CD8-positive, alpha-beta memory T cell (primary cell): ENCODE data around the gene AHCYL2. TPM values are rescaled to one million over a fixed set of nuclear protein-coding genes. Genes with fewer than 3 reads are reported as not detected.

Source experiments
- CTCF ChIA-PET: fragments of 350-600 bp; sonication (Branson Sonifier 250); formaldehyde crosslinking; loops from one replicate; lab custom pipeline; 2021; ENCODE audit warnings: antibody characterized with exemption; lab: Charles Lee
- POLR2A ChIA-PET: fragments of 350-600 bp; sonication (Branson Sonifier 250); formaldehyde crosslinking; loops from one replicate; lab custom pipeline; 2021; ENCODE audit warnings: antibody characterized with exemption; lab: Charles Lee
- DNase-seq, 5 donors: peaks; one replicate each; pipeline versions ENCODE4 v3.0.0 to v3.0.0-alpha.2; 2020 to 2022; ENCODE audit warnings: mixed read lengths in 1 of 5
- H3K27ac ChIP-seq: one replicate; pipeline ENCODE4 v1.7.0; 2013; ENCODE audit warnings: low read depth, mild to moderate bottlenecking, low read length, moderate library complexity
- H3K27me3 ChIP-seq: 2 replicates; pipeline ENCODE4 v1.7.0; 2013; ENCODE audit warnings: low read length, mild to moderate bottlenecking; ENCODE audit not compliant: insufficient read depth, poor library complexity, severe bottlenecking
- H3K36me3 ChIP-seq: 2 replicates; pipeline ENCODE4 v1.7.0; 2013; ENCODE audit warnings: mild to moderate bottlenecking, low read length, moderate library complexity; ENCODE audit not compliant: insufficient read depth
- H3K4me1 ChIP-seq: 2 replicates; pipeline ENCODE4 v1.7.0; 2013; ENCODE audit warnings: mild to moderate bottlenecking, low read length, moderate library complexity; ENCODE audit not compliant: insufficient read depth
- H3K4me3 ChIP-seq: 2 replicates; pipeline ENCODE4 v1.7.0; 2013; ENCODE audit warnings: mild to moderate bottlenecking, low read length
- H3K9me3 ChIP-seq: 2 replicates; pipeline ENCODE4 v1.7.0; 2013; ENCODE audit warnings: mild to moderate bottlenecking, low read length
- H3K27ac Mint-ChIP-seq, 8 donors: one replicate each; pipeline ENCODE4 v1.8.0; 2020 to 2021; ENCODE audit warnings: mixed read lengths in 8 of 8, mild to moderate bottlenecking in 6 of 8, inconsistent platforms in 3 of 8, moderate library complexity in 3 of 8
- H3K27me3 Mint-ChIP-seq, 2 donors: one replicate each; pipeline ENCODE4 v1.8.0; 2020 to 2021; ENCODE audit warnings: mixed read lengths in 2 of 2, mild to moderate bottlenecking in 1 of 2, moderate library complexity in 1 of 2
- H3K36me3 Mint-ChIP-seq, 3 donors: one replicate each; pipeline ENCODE4 v1.8.0; 2020 to 2021; ENCODE audit warnings: mixed read lengths in 3 of 3, inconsistent platforms in 1 of 3, mild to moderate bottlenecking in 1 of 3
- H3K4me1 Mint-ChIP-seq, 3 donors: one replicate each; pipeline ENCODE4 v1.8.0; 2020 to 2021; ENCODE audit warnings: mixed read lengths in 3 of 3, inconsistent platforms in 1 of 3, mild to moderate bottlenecking in 1 of 3
- H3K4me3 Mint-ChIP-seq, 7 donors: one replicate each; pipeline ENCODE4 v1.8.0; 2020 to 2021; ENCODE audit warnings: mixed read lengths in 7 of 7, mild to moderate bottlenecking in 6 of 7, moderate library complexity in 4 of 7, inconsistent platforms in 2 of 7
- H3K9me3 Mint-ChIP-seq, 5 donors: one replicate each; pipeline ENCODE4 v1.8.0; 2020 to 2022; ENCODE audit warnings: mixed read lengths in 5 of 5, mild to moderate bottlenecking in 3 of 5, moderate library complexity in 2 of 5, inconsistent platforms in 1 of 5
- polyA plus RNA-seq: library from polyadenylated mRNA; unstranded; fragments of 300-500 nt; fragmentation: Illumina TruSeq; gene quantifications from one replicate; pipeline ENCODE4 v1.2.3, GENCODE V29; 2021
- total RNA-seq, 2 experiments: library from RNA; stranded (reverse); gene quantifications; one replicate each; pipeline ENCODE4 v1.2.3, GENCODE V29; 2021

AHCYL2 gene
- total and polyA plus RNA-seq, 3 experiments from 2014 or later, result 8.1 to 8.4 (median 8.2) TPM

DNA sequence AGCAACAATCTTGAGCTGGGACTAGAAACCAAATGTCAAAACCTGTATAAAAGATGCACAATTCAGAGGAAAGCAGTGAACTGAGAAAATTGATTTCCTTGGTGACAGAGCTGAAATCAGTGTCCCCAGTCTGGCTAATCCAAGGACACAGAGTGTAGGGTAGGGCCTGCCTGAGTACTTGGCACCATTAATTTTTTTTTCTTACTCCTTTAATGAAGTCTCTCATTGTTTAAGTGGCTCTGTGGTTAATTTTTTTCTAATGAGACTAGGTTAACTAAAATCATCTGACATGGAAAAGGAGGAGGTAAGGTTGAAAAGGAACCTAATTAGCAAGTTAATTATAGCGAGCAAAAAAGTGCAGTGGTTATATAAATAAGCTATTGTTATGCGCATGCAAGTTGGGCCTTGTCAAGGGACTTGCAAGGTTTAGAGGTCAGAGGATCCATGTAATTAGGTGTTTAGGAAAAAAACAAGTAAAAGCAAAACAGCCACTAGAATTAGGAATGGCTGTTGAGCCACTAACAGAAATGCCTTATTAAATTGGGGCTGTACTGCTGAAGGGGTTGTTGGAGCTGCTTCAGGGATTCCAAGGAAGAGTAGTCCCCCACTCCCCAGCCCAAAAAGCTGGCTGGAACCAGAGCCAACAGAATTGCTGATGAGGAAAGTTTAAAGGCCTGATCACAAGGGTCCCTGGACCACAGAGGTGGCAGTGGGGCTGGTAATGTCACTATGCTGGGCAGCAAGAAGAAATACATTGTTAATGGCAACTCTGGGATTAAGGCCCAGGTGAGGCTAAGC lies 150.5 kb downstream of the AHCYL2 start:
- Histone ChIP-seq H3K9me3 (no peaks in the 10 kb centered on the region), H3K27me3 (no peaks in the 10 kb centered on the region), H3K36me3 (no peaks in the 10 kb centered on the region), H3K4me1 (no peaks in the 10 kb centered on the region), H3K27ac (no peak overlapping the region), H3K4me3 (no peak overlapping the region)
- Mint-ChIP-seq H3K9me3 (no peaks in the 10 kb centered on the region), H3K27me3 (no peaks in the 10 kb centered on the region), H3K27ac (peak overlapping the region in 2 of 8 donors; percentile 57), H3K4me3 (no peak overlapping the region), H3K4me1 (peaks cover 7 to 13% (median 13%) of the 10 kb centered on the region in 3 donors), H3K36me3 (peaks cover 0 to 9% (median 1%) of the 10 kb centered on the region in 3 donors)
- no peak for DNase-seq
- ChIA-PET CTCF (interaction anchor here (1.0 to 7.4 kb wide), 8 partner anchors 7 to 231 kb away, joined by 3 to 59 read pairs (median 3); no protein-coding TSS in a partner anchor), POLR2A (no interaction called here)

DNA sequence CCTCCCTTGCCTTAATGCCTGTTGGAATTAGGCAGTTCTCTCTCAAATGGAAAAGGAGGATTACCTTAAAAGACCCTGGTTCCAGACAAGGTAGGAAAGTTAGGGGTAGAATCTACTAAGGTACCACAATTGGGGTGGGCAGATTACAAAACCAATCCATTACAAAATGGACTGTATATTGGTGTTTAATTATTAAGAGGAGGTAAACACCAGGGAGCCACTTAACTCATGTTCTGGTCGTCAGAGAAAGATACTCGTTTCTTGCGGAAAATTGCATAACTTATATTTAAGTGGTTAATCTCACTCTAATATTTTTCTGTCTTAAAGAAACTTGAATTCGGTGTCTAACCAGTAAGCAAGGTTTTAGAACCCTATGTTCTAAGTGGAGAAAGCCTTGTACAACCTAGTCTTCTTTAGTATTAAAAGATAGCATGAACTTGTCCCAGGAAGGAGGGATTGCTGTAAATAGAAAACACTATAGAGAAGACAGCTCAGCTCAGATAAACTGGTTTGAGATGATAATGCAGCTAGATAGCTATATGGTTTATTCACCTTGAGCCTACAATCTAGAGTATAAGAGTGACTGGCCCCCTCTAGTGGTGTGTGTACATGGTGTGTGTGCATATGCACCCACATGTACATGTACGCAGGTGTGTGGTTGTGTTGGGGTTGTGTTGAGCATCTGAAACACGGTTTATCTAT lies 151.4 kb downstream of the AHCYL2 start:
- H3K27ac Mint-ChIP-seq, result no peak overlapping the region

DNA sequence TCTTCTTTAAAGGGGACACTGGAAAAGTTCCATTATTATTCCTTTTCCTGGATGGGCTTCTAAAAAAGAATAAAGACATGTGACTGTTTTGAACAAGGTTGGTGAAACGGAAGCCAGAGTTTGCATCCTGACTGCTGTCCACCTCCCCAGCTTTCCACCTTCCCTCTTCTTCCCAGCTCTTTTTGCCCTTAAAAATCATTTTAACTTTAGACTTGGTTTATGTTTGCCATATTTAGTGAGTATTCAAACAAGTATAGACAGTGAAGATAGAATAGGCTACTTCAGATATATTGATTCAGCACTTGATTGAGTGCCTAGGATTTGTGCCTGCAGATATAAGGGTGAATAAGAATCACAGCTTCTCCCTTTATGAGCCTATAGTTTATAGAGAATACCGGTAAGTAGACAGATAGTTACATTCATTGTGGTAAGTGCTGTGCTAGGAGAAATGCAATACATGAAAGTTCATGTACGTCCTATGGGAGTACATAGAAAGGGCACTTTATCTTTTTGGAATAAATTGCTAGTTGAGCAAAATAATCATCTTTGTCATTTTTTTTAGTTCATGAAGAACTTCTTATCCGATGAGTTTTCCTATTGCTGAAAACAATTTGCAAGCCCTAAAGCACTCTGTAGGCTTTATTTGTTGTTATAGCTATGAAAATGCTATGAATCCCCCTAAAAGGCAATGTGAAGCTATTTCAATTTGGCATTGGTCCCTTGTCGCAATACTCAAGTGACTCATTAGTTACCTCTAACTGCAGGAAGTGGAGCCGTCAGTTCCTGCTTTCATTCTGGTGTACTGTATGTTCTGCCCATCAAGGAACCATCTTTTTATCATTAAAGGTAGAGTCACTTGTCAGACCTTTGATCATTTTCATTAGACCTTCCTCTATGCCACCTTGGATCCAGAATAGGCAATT lies 152.2 kb downstream of the AHCYL2 start:
- no peak for DNase-seq
- ChIA-PET POLR2A (no interaction called here), CTCF (interaction anchor here (1.1 to 7.4 kb wide), 7 partner anchors 9 to 159 kb away, joined by 3 to 59 read pairs (median 6); partner anchors contain the start of gene STRIP2)
- H3K9me3 ChIP-seq, result no peaks in the 10 kb centered on the region
- H3K27ac ChIP-seq, result no peak overlapping the region
- H3K36me3 Mint-ChIP-seq, result peaks cover 0 to 14% (median 5%) of the 10 kb centered on the region in 3 donors
- H3K9me3 Mint-ChIP-seq, result no peaks in the 10 kb centered on the region
- peaks cover 9 to 21% (median 13%) of the 10 kb centered on the region in 3 donors for H3K4me1 Mint-ChIP-seq
- H3K27me3 Mint-ChIP-seq, result no peaks in the 10 kb centered on the region
- no peak overlapping the region for H3K4me3 ChIP-seq
- H3K27ac Mint-ChIP-seq, result no peak overlapping the region
- H3K4me1 ChIP-seq, result no peaks in the 10 kb centered on the region
- H3K27me3 ChIP-seq, result no peaks in the 10 kb centered on the region
- no peak overlapping the region for H3K4me3 Mint-ChIP-seq
- H3K36me3 ChIP-seq, result no peaks in the 10 kb centered on the region

More for the DNA sequence above, 151.4 kb downstream of the AHCYL2 start:
- Histone ChIP-seq H3K4me3 (no peak overlapping the region), H3K9me3 (no peaks in the 10 kb centered on the region), H3K36me3 (no peaks in the 10 kb centered on the region), H3K27me3 (no peaks in the 10 kb centered on the region), H3K27ac (no peak overlapping the region), H3K4me1 (no peaks in the 10 kb centered on the region)
- ChIA-PET POLR2A (no interaction called here), CTCF (interaction anchor here (0.6 to 7.4 kb wide), 13 partner anchors 8 to 447 kb away, joined by 3 to 59 read pairs (median 3); partner anchors contain the start of gene STRIP2)
- peaks cover 7 to 13% (median 13%) of the 10 kb centered on the region in 3 donors for H3K4me1 Mint-ChIP-seq
- peak in 4 of 5 donors; percentile 9 to 56 (median 16) for DNase-seq
- peaks cover 0 to 12% (median 3%) of the 10 kb centered on the region in 3 donors for H3K36me3 Mint-ChIP-seq
- no peak overlapping the region for H3K4me3 Mint-ChIP-seq
- no peaks in the 10 kb centered on the region for H3K27me3 Mint-ChIP-seq
- H3K9me3 Mint-ChIP-seq, result no peaks in the 10 kb centered on the region

DNA sequence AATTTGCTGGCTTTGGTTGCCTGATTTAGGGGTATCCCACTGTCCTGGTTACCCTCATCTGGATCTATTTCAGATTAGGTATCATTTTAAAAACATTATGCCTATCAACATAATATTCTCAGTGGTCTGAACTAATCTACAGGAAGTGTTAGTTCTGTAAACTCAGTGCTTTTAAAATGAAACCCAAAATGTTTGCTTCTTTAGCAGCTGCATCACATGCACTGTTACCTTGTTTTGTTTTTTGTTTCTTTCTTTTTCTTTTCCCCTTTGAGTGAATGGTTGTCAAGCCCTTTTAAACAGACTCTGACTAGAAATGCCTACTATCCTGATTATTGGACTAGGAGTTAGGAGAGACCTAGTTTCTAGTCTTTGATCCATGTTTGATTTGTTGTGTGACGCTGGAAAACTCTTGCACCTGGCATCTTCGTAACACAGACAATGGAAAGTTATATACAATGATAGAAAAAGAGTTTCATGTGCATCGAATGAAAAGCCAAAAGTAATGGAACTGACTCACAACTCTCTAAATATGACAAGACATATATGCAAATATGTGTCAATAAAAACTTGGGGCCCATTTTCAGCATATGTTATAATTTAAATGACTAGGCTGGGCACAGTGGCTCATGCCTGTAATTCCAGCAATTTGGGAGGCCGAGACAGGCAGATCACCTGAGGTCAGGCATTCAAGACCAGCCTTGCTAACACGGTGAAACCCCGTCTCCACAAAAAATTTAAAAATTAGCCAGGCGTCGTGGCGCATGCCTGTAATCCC lies 157.1 kb downstream of the AHCYL2 start:
- no peak overlapping the region for H3K4me3 Mint-ChIP-seq

DNA sequence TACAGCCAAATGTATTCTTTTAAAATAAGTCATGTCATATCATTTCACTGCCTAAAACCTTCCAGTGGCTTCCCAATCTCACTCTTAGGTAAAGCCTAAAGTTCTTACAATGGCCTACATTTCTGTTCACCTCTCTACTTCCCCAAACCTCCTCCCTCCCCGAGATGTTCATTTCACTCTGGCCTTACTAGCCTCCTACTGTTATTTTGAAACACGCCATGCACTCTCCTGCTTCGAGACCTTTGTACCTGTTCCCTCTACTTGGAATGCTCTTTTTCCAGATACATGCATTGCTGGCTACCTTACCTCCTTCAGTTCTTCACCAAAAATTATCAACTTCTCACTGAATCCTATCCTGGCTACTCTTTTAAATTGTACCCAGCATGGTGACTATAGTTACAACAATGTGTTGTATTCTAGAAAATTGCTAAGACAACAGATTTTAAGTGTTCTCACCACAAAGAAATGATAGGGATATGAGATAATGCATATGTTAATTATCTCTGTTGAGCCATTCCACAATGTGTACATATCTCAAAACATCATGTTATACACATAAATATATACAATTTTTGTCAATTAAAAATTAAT lies 158.8 kb downstream of the AHCYL2 start:
- ChIA-PET POLR2A (no interaction called here), CTCF (no interaction called here)
- H3K27me3 Mint-ChIP-seq, result no peaks in the 10 kb centered on the region
- peaks cover 0 to 8% (median 2%) of the 10 kb centered on the region in 3 donors for H3K4me1 Mint-ChIP-seq
- no peak overlapping the region for H3K4me3 ChIP-seq
- H3K27ac Mint-ChIP-seq, result peak overlapping the region in 1 of 8 donors; percentile 20
- H3K9me3 ChIP-seq, result no peaks in the 10 kb centered on the region
- no peak overlapping the region for H3K4me3 Mint-ChIP-seq
- no peak overlapping the region for H3K27ac ChIP-seq
- H3K9me3 Mint-ChIP-seq, result no peaks in the 10 kb centered on the region
- peaks cover 0 to 40% (median 11%) of the 10 kb centered on the region in 3 donors for H3K36me3 Mint-ChIP-seq
- no peaks in the 10 kb centered on the region for H3K4me1 ChIP-seq
- no peaks in the 10 kb centered on the region for H3K36me3 ChIP-seq
- DNase-seq, result no peak
- H3K27me3 ChIP-seq, result no peaks in the 10 kb centered on the region

More for the DNA sequence above, 157.1 kb downstream of the AHCYL2 start:
- Histone ChIP-seq H3K9me3 (no peaks in the 10 kb centered on the region), H3K27ac (no peak overlapping the region), H3K4me1 (no peaks in the 10 kb centered on the region), H3K27me3 (no peaks in the 10 kb centered on the region), H3K36me3 (no peaks in the 10 kb centered on the region), H3K4me3 (no peak overlapping the region)
- POLR2A ChIA-PET, result no interaction called here
- no peak for DNase-seq
- Mint-ChIP-seq H3K9me3 (no peaks in the 10 kb centered on the region), H3K4me1 (peaks cover 7 to 16% (median 8%) of the 10 kb centered on the region in 3 donors), H3K36me3 (peaks cover 0 to 30% (median 11%) of the 10 kb centered on the region in 3 donors), H3K27me3 (no peaks in the 10 kb centered on the region), H3K27ac (peak overlapping the region in 1 of 8 donors; percentile 48)
- CTCF ChIA-PET, result interaction anchor here (7.4 kb wide), 1 partner anchor 14 kb away, joined by 59 read pairs; no protein-coding TSS in a partner anchor

DNA sequence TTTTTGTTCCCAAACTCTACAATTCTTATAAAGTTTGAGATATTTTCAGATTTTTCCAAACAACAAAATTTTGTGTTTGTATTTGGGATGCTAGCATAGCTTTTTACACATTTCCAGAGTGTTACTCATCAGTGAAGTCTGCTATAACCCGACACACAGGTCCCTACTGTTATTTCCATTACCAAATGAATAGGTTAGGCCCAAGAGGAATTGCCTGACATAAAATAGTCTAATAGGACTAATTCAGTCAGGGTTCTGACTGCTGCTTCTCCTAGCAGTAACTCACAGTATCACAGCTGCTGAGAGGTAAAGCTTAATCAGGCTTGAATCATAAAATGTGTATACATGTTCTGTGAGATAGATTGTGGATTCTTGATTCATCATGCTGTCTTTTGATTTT lies 160.3 kb downstream of the AHCYL2 start:
- H3K9me3 Mint-ChIP-seq, result no peaks in the 10 kb centered on the region
- CTCF ChIA-PET, result interaction anchor here (0.9 kb wide), 1 partner anchor 9 kb away, joined by 3 read pairs; no protein-coding TSS in a partner anchor
- no peaks in the 10 kb centered on the region for H3K27me3 Mint-ChIP-seq
- POLR2A ChIA-PET, result no interaction called here
- H3K36me3 Mint-ChIP-seq, result peaks cover 0 to 40% (median 15%) of the 10 kb centered on the region in 3 donors
- Histone ChIP-seq H3K36me3 (no peaks in the 10 kb centered on the region), H3K4me1 (no peaks in the 10 kb centered on the region), H3K27ac (no peak overlapping the region), H3K4me3 (no peak overlapping the region), H3K9me3 (no peaks in the 10 kb centered on the region), H3K27me3 (no peaks in the 10 kb centered on the region)
- DNase-seq, result no peak
- H3K4me1 Mint-ChIP-seq, result peaks cover 0 to 8% (median 2%) of the 10 kb centered on the region in 3 donors
- no peak overlapping the region for H3K4me3 Mint-ChIP-seq
- no peak overlapping the region for H3K27ac Mint-ChIP-seq
